Fibroblast of skin of left biceps (primary cell): ENCODE results near the gene NRG2.

Experiments
- DNase-seq, 2 experiments: peaks; one replicate each; pipeline ENCODE4 v3.0.0-alpha.2; 2013; ENCODE audit warnings: low read depth in 2 of 2

The NRG2 gene

GRCh38 chr5:139814704-139815280 is 228.3 kb downstream of the NRG2 start:
- DNase-seq = no peak

GRCh38 chr5:139814191-139814601 is 228.9 kb downstream of the NRG2 start:
- DNase-seq = no peak

GRCh38 chr5:139812836-139813805 is 230.0 kb downstream of the NRG2 start:
- no peak for DNase-seq

GRCh38 chr5:139812323-139812722 is 230.8 kb downstream of the NRG2 start:
- DNase-seq = no peak

- DNase-seq = no peak
Measured at GRCh38 chr5:139811274-139811607, 231.9 kb downstream of the NRG2 start.

- no peak for DNase-seq
Measured at GRCh38 chr5:139810341-139811273, 232.5 kb downstream of the NRG2 start.

- DNase-seq = no peak
Measured at GRCh38 chr5:139809331-139809810, 233.7 kb downstream of the NRG2 start.

- DNase-seq = peak; percentile 4 to 6
Measured at GRCh38 chr5:139808481-139809330, 234.4 kb downstream of the NRG2 start.

GRCh38 chr5:139807647-139808030 is 235.5 kb downstream of the NRG2 start:
- DNase-seq = no peak

GRCh38 chr5:139806726-139807646 is 236.1 kb downstream of the NRG2 start:
- no peak for DNase-seq

GRCh38 chr5:139806111-139806510 is 237.0 kb downstream of the NRG2 start:
- no peak for DNase-seq

GRCh38 chr5:139805545-139805944 is 237.6 kb downstream of the NRG2 start:
- no peak for DNase-seq

GRCh38 chr5:139804800-139805397 is 238.2 kb downstream of the NRG2 start:
- no peak for DNase-seq

- no peak for DNase-seq
Measured at GRCh38 chr5:139803978-139804377, 239.1 kb downstream of the NRG2 start.

- DNase-seq = no peak
Measured at GRCh38 chr5:139799359-139799758, 243.7 kb downstream of the NRG2 start.

GRCh38 chr5:139798883-139799282 is 244.2 kb downstream of the NRG2 start:
- DNase-seq = no peak

- no peak for DNase-seq
Measured at GRCh38 chr5:139797856-139798510, 245.1 kb downstream of the NRG2 start.

GRCh38 chr5:139797335-139797734 is 245.8 kb downstream of the NRG2 start:
- DNase-seq = no peak
